SHP77 treated with DMSO at 0.1 percent for 48 hours (cell line): Measurements from ENCODE around the gene TTC14.

Experiments used
- DNase-seq: peaks from one replicate; lab custom pipeline; 2025; lab: John Stamatoyannopoulos, UW

The TTC14 gene

DNA sequence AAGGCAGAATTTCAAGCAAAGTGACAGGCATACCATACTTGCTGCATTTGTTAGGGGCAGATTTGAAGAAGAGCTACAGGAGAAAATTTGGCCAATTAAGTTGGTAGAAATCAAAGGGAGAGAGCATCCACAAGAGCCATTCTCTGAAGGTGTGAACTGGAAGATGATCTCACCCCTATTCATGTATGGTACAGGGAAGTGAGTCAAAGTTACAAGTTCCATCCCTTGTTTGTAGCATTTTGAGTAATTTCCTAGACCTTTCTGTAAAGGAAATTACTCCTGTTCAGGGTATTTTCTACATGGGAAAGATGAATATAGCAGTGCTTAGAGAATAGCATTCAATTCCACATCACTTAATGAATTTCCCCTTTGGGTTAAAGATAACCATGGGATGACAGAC is 28.4 kb downstream of the TTC14 start:
- DNase-seq, result no peak

DNA sequence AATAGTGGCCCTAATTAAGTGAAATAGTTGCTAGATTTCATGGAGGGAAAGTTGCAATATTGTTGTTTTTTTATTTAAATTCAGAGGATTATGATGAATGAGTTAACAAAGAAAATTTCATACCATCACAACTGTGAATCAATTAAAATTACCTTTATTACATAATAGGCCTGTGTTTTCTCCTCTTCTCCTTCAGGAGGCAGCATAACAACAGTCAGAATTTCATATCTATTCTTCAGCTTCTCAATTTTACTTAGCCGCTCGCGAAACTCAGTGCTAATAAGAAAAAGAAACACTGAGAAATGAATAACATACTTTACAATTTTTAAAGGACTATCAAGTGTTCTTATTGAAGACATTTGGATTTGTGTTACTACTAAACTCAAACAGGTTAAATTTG is 29.4 kb downstream of the TTC14 start:
- no peak for DNase-seq

DNA sequence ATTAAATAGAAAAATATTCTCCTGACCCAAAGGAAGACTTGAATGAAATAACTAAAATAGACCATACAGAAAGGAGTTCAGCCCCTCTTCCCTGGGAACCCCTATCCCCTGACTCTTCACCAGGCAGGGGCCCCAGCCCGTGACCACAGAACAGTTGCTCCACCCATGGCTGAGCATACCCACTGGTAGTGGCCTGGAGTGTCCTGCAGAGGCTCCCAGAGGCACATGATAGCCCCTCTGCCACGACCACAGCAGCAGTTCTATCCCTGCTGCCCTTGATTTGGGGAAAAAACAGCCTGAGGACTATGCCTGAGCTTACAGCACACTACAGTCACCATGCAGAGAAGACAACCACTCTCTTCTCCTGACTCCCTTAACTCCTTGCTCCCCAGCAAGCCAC is 31.8 kb downstream of the TTC14 start:
- DNase-seq, result no peak

DNA sequence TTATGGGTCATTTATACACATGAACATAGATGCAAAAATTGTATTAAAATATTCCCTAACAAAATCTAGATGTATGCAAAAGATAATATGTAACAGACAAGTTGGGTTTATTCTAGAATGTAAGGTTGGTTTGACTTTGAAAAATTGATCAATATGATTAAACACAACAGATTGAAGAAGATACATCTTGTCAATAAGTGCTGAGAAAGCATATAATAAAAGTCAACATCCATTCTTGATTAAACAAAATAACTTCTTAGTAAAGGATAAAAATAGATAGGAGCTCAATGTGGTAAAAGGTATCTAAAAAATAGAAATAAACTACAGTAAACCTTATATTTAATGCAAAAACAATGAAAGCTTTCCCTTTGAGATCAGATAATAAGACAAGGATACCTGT is 39.0 kb downstream of the TTC14 start:
- no peak for DNase-seq

DNA sequence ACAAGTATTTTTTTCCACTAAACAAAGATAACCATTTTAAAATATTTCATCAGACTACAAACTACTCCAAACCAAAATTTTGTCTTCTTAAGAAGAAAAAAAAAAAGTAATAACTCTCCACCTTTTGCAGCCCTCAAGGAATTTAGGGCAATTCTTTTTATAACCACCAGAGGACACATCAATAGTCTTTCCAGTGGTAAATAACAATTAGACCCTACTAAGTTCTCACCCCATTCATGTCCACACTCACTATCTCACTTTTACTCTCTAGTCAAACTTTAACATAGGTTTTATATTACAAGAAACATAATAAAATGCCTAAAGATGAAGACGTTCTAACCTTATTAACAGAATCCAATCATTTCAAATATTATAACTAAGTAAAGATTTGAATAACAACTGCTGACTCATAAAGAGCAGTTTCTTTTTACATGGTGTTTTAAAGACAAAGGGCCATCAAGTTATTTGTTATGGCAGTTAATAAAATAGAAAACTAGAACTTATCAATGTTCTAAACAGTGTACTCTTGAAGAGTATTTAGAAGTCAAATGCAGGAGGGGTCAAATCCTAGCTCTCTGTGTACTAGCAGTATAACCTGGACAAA is 44.3 kb downstream of the TTC14 start:
- no peak for DNase-seq

DNA sequence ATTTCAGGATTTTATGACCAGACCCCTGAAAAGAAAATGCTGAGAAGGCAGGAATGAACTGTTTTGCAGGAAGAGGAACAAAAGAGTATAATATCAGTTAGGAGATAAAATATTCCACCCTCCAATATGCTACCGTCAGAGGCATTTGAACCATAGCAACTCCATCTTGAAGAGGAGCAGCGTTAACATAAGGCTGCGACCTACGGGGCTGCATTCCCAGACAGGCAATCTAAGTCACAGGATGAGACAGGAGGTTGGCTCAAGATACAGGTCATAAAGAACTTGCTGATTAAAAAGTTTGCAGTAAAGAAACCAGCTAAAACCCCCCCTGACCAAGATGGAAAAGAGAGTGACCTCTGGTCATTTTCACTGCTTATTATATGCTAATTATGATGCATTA is 54.4 kb downstream of the TTC14 start:
- no peak for DNase-seq

DNA sequence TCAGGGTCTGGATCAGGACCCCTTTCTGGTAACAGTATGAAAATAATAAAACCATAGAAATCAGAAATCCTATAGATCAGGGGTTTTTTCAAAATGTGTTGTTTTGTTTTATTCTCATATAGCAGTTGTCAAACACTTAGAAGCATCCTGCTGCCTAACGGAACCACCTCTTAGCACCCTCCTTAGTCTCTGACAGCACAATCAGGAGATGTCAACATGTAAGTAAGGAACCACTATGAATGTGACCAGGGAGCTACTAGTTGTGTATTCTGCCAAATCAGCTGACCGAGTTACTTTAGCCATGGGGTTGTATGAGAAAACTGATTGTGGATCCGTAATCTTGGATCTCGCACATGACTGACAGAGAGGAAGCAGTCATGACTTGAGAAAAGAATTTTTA is 55.1 kb downstream of the TTC14 start:
- no peak for DNase-seq
